Measurements from ENCODE around the gene CCL5. TPM values are rescaled to one million over a fixed set of nuclear protein-coding genes. Genes with fewer than 3 reads are reported as not detected.

CCL5 gene
- total RNA-seq = under 0.01 and 0.14 TPM in 2 replicates

GRCh38 chr17:35879773-35880654 is at the start of gene CCL5:
CCL5 (minus strand) TSS chr17:35880360.

GRCh38 chr17:35868737-35869136 is 11.4 kb downstream of the CCL5 start, which contains the start of gene HEATR9:
HEATR9 (minus strand) TSS chr17:35868891; CDS start chr17:35868742, 149 bp downstream.

Other genes with a start within 250 kb of the CCL5 start
- 7.4 and 8.1 TPM in 2 replicates for gene RASL10B, start 148.7 kb downstream of the CCL5 start, total RNA-seq
- gene GAS2L2, start 127.1 kb downstream of the CCL5 start, total RNA-seq = not detected in 2 replicates
- gene C17orf50, start 119.5 kb downstream of the CCL5 start, total RNA-seq = not detected in 2 replicates
- gene MMP28, start 84.7 kb downstream of the CCL5 start, total RNA-seq = 1.3 and 3.3 TPM in 2 replicates
- 78.4 and 91.3 TPM in 2 replicates for gene TAF15, start 70.9 kb downstream of the CCL5 start, total RNA-seq
- gene HEATR9, start 11.5 kb downstream of the CCL5 start, total RNA-seq = not detected in 2 replicates
- 0.30 and 0.46 TPM in 2 replicates for gene RDM1, start 50.4 kb upstream of the CCL5 start, total RNA-seq
- not detected in 2 replicates for gene LYZL6, start 63.4 kb upstream of the CCL5 start, total RNA-seq
- not detected in 2 replicates for gene CCL16, start 101.1 kb upstream of the CCL5 start, total RNA-seq
- not detected in 2 replicates for gene CCL14, start 106.4 kb upstream of the CCL5 start, total RNA-seq
- gene CCL15, start 121.2 kb upstream of the CCL5 start, total RNA-seq = not detected in 2 replicates
- not detected in 2 replicates for gene CCL23, start 137.6 kb upstream of the CCL5 start, total RNA-seq
- gene CCL18, start 183.9 kb upstream of the CCL5 start, total RNA-seq = not detected in 2 replicates
- not detected in 2 replicates for gene CCL3, start 209.8 kb upstream of the CCL5 start, total RNA-seq
- gene CCL4, start 223.5 kb upstream of the CCL5 start, total RNA-seq = not detected in 2 replicates